Cardiac muscle cell (in vitro differentiated cells and primary cell): Measurements from ENCODE around the gene CTSG. TPM values are rescaled to one million over a fixed set of nuclear protein-coding genes. Genes with fewer than 3 reads are reported as not detected.

Source experiments
- DNase-seq, 2 donors: peaks; one replicate each; pipeline versions ENCODE4 v3.0.0 to v3.0.0-alpha.2; 2010 to 2017; ENCODE audit warnings: low read depth in 1 of 2, low spot score in 1 of 2
- H3K27ac ChIP-seq: fragments of 200-600 bp; sonication (generic); 2 replicates; pipeline ENCODE4 v1.5.1; 2016
- H3K27me3 ChIP-seq: fragments of 200-600 bp; sonication (generic); 2 replicates; pipeline ENCODE4 v1.6.0; 2016; ENCODE audit warnings: control low read depth
- H3K36me3 ChIP-seq: fragments of 200-600 bp; sonication (generic); 2 replicates; pipeline ENCODE4 v1.5.1; 2016; ENCODE audit warnings: control low read depth
- H3K4me1 ChIP-seq: fragments of 200-600 bp; sonication (generic); 2 replicates; pipeline ENCODE4 v1.8.1; 2017; ENCODE audit warnings: low read depth, mild to moderate bottlenecking, mixed run types
- H3K4me3 ChIP-seq: fragments of 200-600 bp; sonication (generic); 2 replicates; pipeline ENCODE4 v1.5.1; 2016; ENCODE audit warnings: mild to moderate bottlenecking
- H3K9me3 ChIP-seq: fragments of 200-600 bp; sonication (generic); 2 replicates; pipeline ENCODE4 v1.5.1; 2017; ENCODE audit warnings: low read depth, mild to moderate bottlenecking, control low read depth
- CTCF ChIP-seq: IDR thresholded peaks from 2 replicates; pipeline ENCODE4 v1.5.1; 2012; ENCODE audit warnings: low read depth, mild to moderate bottlenecking, low read length
- polyA plus RNA-seq: library from polyadenylated mRNA; unstranded; fragments of >200 nt; fragmentation: Nextera tagmentation; extraction: Ambion mirVana; gene quantifications from 2 replicates; pipeline ENCODE4 v1.2.1, GENCODE V29; 2016
- total RNA-seq: library from RNA; depleted of rRNA; stranded (reverse); fragments of >200 nt; gene quantifications from 2 replicates; pipeline ENCODE4 v1.2.3, GENCODE V29; 2016

CTSG gene, protein sequence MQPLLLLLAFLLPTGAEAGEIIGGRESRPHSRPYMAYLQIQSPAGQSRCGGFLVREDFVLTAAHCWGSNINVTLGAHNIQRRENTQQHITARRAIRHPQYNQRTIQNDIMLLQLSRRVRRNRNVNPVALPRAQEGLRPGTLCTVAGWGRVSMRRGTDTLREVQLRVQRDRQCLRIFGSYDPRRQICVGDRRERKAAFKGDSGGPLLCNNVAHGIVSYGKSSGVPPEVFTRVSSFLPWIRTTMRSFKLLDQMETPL
- not detected in 2 replicates for total RNA-seq
- not detected in 2 replicates for polyA plus RNA-seq

DNA sequence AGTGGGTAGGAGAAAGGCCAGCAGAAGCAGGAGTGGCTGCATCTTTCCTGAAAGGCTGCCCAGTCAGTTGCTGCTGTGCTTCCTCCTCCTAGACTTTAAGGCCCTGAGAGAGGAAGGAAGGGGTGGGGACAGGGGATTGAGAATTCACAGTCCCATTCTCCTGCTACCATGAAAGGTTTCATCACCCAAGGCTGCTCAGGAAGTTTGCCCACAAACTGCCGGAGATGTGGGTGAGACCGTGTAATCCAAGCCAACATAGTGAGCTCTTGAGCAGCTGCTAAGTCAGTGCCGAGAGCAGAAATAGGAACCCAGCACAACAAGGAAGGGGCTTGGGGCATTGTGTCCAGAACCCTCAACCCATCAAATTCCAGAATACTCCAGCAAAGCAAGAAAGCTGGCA is at the start of gene CTSG:
TSS of gene CTSG (minus strand) at position 69 of the 400 bp plus-strand sequence. CDS start at position 42, 27 bp downstream.
- Histone ChIP-seq H3K27me3 (no peaks in the 10 kb centered on the region), H3K4me3 (no peak within 1 kb of the TSS), H3K4me1 (no peaks in the 10 kb centered on the region), H3K27ac (no peak within 1 kb of the TSS), H3K36me3 (no peaks in the 10 kb centered on the region), H3K9me3 (no peaks in the 10 kb centered on the region)
- no peak for DNase-seq
- no peak for TF ChIP-seq CTCF

- no peaks in the 10 kb centered on the region for H3K4me1 ChIP-seq
- H3K27me3 ChIP-seq: no peaks in the 10 kb centered on the region
- TF ChIP-seq CTCF: no peak
Measured at GRCh38 chr14:24613747-24614146, 37.7 kb upstream of the CTSG start.

GRCh38 chr14:24613241-24613640 is 37.2 kb upstream of the CTSG start:
- Histone ChIP-seq H3K4me3 (no peak overlapping the region), H3K9me3 (no peaks in the 10 kb centered on the region), H3K27me3 (no peaks in the 10 kb centered on the region), H3K27ac (no peak overlapping the region), H3K4me1 (no peaks in the 10 kb centered on the region), H3K36me3 (no peaks in the 10 kb centered on the region)
- no peak for DNase-seq
- TF ChIP-seq CTCF: no peak

More at GRCh38 chr14:24613747-24614146, 37.7 kb upstream of the CTSG start:
- no peak for DNase-seq
- Histone ChIP-seq H3K9me3 (no peaks in the 10 kb centered on the region), H3K36me3 (no peaks in the 10 kb centered on the region), H3K27ac (no peak overlapping the region), H3K4me3 (no peak overlapping the region)

DNA sequence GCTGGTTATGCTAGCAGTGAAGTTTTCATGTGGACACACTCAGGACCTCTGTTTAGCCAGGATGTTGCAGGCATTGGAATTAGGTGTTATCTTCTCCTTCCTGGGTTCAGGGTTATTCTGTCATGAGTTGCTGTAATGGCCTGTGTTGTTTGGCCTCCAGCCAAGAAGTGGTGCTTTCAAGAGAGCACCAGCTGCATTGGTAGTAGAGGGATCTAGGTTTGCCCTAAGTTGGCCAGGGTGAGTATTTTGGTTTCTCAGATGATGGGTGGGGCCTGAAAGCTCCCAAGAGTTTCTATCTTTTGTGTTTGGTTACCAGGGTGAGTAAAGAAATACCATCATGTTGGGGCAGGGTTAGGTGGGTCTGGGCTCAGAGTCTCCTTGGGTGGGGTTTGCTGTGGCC is 36.1 kb upstream of the CTSG start:
- Histone ChIP-seq H3K36me3 (no peaks in the 10 kb centered on the region), H3K9me3 (no peaks in the 10 kb centered on the region), H3K4me3 (no peak overlapping the region), H3K27ac (no peak overlapping the region), H3K27me3 (no peaks in the 10 kb centered on the region), H3K4me1 (no peaks in the 10 kb centered on the region)
- TF ChIP-seq CTCF: no peak
- no peak for DNase-seq

GRCh38 chr14:24609655-24610344 is 33.8 kb upstream of the CTSG start, which contains the start of gene GZMH:
Gene GZMH (minus strand): TSS chr14:24609685. CDS start chr14:24609613, 72 bp downstream.
- no peak within 1 kb of the TSS for H3K27ac ChIP-seq
- DNase-seq: no peak
- H3K4me1 ChIP-seq: no peaks in the 10 kb centered on the region
- H3K36me3 ChIP-seq: no peaks in the 10 kb centered on the region
- no peak for TF ChIP-seq CTCF
- H3K27me3 ChIP-seq: no peaks in the 10 kb centered on the region
- no peak within 1 kb of the TSS for H3K4me3 ChIP-seq
- no peaks in the 10 kb centered on the region for H3K9me3 ChIP-seq
